HG02678 (cell line): Measurements from ENCODE around the gene MAGED4.
"Not testable (repeated sequence)": the region's sequence is repeated elsewhere in the genome, so short reads cannot be mapped to it uniquely, and the experiment has no call there.

Experiments used
- ATAC-seq: cut with Tn5 transposase; IDR thresholded peaks from one replicate; pipeline ENCODE4 v1.9.1; 2021; ENCODE audit warnings: mild to moderate bottlenecking, moderate library complexity; ENCODE audit not compliant: unreplicated experiment

MAGED4 gene, protein sequence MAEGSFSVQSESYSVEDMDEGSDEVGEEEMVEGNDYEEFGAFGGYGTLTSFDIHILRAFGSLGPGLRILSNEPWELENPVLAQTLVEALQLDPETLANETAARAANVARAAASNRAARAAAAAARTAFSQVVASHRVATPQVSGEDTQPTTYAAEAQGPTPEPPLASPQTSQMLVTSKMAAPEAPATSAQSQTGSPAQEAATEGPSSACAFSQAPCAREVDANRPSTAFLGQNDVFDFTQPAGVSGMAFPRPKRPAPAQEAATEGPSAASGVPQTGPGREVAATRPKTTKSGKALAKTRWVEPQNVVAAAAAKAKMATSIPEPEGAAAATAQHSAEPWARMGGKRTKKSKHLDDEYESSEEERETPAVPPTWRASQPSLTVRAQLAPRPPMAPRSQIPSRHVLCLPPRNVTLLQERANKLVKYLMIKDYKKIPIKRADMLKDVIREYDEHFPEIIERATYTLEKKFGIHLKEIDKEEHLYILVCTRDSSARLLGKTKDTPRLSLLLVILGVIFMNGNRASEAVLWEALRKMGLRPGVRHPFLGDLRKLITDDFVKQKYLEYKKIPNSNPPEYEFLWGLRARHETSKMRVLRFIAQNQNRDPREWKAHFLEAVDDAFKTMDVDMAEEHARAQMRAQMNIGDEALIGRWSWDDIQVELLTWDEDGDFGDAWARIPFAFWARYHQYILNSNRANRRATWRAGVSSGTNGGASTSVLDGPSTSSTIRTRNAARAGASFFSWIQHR

DNA sequence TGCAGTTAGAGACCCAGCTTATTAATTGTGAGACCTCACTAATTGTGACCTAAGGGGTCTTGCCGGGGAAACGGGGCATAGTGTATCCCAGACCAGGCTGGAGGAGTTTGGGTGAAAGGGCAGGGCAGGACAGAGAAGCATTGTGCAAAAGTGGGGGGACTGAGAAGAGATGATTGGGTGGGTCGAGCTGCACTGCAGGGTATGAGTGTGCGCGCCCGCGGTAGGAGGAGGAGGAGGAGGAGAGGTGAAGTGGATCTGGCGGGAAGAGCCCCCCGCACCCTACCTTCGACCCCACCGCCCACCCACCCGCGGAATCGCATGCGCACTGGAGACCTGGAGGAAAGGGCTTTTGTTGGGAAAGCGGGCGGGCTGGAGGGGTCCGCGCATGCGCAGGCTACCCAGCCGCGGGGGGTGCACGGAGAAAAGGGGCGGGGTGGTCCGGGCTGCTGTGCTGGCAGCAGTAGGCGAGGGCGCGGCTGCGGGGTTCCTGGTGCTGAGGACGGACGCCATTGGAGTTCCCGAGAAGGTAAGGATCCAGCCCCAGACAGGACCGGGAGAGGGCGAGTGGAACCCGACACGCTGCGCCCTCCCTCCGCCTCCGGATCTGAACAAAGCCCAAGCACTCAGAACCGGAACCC, at the start of gene MAGED4:
Gene MAGED4 (plus strand): TSS at position 449 of the 638 bp plus-strand sequence. CDS start 1,035 bp downstream, outside the sequence.
- not testable (repeated sequence) for ATAC-seq

DNA sequence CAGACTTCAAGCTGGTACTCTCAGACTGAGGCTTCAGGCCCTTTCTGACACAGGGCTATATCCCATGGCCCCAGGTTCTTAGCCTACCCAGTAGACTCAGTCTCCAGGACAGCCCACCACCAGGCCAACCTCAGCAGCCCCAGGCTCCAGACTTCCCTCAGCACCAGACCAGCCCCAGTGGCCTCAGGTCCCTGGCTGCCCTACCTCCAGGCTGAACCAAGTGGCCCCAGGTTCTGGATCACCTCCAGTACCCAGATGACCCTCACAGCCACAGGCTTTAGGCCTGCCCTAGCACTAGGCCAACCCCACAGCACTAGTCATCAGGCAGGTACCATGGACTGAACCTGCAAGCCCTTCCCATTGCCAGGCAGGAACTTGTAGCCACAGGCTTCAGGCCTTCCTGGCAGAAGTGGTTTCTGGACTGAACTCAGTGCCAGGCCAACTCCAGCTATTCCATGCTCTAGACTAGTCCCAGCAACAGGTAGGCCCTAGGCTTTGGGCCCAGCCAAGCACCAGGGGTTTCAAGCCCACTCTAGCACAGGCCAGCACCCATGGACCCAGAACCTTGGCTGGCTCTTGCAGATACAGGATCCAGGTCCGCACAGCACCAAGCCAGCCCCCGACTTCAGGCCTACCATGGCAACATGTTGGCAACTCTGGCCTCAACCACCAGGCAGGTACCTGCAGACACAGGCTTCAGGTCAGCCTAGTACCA, 45.7 kb upstream of the MAGED4 start:
- no peak for ATAC-seq

DNA sequence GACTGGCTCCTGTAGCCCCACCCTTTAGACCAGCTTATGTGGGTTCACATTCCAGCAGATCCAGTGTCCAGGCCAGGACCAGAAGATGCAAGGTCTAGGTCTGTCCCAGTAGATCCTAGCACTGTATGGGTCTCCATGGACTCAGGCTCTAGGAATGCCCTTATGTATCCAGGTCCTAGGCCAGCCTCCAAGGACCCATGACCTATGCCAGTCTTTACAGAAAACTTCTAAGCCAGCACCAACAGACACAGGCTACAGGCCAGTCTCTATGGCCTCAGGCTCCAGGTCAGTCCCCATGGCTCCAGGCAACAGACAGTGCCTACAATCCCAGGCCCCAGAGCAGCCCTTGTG, 45.2 kb upstream of the MAGED4 start:
- ATAC-seq = no peak

GRCh38 chrX:52140020-52140419, 44.7 kb upstream of the MAGED4 start:
- no peak for ATAC-seq

DNA sequence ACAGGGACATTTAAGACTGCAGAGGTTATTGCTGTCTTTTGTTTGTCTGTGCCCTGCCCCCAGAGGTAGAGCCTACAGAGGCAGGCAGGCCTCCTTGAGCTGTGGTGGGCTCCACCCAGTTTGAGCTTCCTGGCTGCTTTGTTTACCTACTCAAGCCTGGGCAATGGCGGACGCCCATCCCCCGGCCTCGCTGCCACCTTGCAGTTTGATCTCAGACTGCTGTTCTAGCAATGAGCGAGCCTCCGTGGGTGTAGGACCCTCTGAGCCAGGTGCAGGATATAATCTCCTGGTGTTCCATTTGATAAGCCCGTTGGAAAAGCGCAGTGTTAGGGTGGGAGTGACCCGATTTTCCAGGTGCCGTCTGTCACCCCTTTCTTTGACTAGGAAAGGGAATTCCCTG, 34.0 kb upstream of the MAGED4 start:
- ATAC-seq = not testable (repeated sequence)

DNA sequence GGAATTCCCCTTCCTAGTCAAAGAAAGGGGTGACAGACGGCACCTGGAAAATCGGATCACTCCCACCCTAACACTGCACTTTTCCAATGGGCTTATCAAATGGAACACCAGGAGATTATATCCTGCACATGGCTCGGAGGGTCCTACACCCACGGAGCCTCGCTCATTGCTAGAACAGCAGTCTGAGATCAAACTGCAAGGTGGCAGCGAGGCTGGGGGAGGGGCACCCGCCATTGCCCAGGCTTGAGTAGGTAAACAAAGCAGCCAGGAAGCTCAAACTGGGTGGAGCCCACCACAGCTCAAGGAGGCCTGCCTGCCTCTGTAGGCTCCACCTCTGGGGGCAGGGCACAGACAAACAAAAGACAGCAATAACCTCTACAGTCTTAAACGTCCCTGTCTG, 24.5 kb upstream of the MAGED4 start:
- not testable (repeated sequence) for ATAC-seq

DNA sequence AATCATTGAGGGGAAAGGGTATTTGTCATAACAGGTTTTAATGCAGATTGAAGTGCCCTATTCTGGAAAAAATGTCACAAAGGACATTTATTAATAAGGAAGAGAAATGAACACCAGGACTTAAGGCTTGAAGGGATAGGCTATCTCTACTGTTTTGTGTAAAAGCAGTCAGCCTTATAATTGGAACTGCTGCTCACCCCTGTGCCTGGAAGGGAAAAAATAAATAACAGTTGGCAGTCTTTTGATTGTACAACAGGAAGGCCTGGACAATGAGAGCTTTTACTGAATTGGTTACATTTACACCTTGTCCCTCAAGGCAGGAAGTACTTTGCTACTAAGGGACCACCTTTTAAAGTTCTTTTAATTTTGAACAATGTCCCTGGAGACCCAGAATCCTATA, 17.8 kb upstream of the MAGED4 start:
- ATAC-seq = no peak

GRCh38 chrX:52171055-52171454, 13.6 kb upstream of the MAGED4 start:
- ATAC-seq = not testable (repeated sequence)

GRCh38 chrX:52185078-52185453, 378 bp downstream of the MAGED4 start:
- ATAC-seq = not testable (repeated sequence)

DNA sequence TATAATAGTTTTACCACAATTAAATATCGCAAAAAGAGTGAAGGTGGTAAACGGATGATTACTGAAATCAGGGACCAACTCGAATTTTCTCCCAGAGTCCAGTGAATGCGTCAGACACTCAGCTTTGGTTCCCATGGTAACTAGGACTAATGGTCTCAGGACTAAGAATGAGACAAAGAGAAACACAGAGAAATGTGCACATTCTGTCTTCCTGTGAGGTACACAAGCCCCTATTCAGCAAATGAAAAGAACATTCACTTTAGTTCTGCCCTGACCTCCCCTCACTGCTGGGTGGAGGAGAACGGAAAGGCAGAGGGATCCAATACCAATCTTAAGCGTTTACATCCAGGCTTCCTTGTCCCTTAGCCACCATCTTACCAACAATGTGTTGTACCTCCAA, 26.7 kb downstream of the MAGED4 start:
- not testable (repeated sequence) for ATAC-seq

DNA sequence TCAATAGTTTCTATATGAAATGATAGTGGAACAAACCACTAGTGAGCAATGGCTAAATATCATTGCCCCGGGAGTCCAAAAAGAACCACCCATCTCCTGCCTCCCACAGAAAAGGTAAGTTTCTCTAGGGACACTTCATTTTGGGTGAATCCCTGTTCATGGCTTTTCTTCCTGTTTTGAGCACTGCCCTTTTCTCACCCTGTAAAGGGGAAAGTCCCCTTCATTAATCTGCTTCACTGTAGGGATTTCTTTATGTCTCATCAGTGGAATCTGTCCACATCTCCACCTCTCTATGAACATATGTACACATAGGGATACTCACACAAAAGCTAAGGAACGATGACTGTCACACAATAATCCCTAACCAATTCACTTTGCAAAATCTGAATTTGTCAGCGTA, 28.6 kb downstream of the MAGED4 start:
- ATAC-seq = no peak

GRCh38 chrX:52216541-52216940, 31.9 kb downstream of the MAGED4 start:
- no peak for ATAC-seq

DNA sequence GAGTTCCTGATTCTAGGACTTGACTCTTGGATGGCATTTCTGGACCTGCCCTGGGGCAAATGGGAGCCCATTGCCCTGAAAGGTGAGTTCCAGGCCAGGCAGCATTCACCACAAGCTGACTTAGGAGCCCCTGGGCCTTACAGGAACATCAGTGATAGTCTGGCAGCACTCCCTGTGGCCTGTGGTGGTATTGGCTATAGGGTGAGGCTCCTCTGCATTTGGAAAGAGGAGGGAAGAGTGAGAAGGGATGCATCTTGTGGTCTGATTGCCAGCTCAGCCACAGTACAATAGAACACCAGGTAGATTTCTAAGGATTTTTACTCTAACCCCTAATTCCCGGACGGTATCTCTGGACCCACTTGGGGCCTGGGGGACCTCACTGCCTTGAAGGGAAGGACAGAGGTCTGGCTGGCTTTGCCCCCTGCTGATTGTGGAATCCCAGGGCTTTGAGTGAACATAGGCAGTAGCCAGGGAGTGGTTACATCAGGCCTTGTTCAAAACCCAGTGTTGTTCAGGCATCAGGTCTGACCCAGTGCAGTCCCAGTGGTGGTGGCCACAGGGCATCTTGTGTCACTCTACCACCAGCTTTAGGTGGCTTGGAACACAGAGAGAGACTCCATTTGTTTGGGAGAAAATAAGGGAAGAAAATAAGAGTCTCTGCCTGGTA, 32.9 kb downstream of the MAGED4 start:
- ATAC-seq = no peak

GRCh38 chrX:52220936-52221335, 36.2 kb downstream of the MAGED4 start:
- ATAC-seq = no peak
